HG02938 (cell line): ENCODE data around the gene ACTRT3.
"Not testable (repeated sequence)": the region's sequence is repeated elsewhere in the genome, so short reads cannot be mapped to it uniquely, and the experiment has no call there.

Experiments used
- ATAC-seq: cut with Tn5 transposase; IDR thresholded peaks from one replicate; pipeline ENCODE4 v1.9.1; 2021; ENCODE audit warnings: mild to moderate bottlenecking, moderate library complexity; ENCODE audit not compliant: unreplicated experiment

ACTRT3 gene

DNA sequence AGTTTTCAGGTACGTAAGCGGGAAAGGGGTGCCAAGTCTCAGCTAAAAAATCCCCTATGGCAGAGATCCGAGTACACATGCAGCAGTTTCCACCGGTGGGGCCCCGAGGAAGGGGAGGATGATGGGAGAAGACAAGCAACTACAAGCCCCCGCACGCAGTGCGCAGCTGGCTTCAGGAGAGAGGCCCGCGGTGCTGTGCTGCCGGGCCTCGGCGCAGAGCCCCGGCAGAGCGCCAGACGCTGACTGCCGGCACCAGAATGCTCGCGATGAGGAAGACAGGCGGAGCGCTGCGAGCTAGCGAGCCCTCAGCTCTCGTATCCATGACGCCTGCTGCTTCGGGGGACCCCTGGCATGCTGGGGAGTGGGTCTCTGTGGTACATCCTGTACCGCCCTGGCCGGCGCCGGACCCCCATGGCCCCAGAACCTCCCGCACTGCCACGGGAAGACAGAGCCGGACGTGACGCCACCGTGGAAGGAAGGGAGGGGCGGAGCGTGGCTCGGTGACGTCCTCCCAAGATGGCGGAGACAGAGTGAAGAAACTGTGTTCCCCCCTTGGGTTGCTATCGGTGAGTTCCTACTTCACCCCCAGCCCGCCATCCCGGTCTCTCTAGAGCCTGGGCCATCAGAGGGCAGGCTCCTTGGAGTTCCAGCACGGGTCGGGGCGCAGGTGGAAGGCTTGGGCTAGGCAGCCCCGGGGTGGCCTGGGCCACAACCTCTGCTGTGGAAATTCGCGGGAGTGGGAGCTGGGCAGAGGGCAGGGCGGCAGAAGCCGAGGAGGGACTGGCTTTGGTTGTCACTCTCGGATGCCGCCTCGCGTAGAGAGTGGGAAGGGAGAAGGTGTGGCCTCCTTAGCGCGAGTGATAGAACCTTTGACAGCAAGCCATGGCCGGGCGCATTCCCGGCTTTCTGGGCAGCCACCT, 3.8 kb upstream of the ACTRT3 start, which contains the start of gene MYNN:
MYNN (plus strand) TSS at position 500 of the 920 bp plus-strand sequence. CDS start 900 bp downstream, outside the sequence.
- peak; percentile 82 for ATAC-seq

DNA sequence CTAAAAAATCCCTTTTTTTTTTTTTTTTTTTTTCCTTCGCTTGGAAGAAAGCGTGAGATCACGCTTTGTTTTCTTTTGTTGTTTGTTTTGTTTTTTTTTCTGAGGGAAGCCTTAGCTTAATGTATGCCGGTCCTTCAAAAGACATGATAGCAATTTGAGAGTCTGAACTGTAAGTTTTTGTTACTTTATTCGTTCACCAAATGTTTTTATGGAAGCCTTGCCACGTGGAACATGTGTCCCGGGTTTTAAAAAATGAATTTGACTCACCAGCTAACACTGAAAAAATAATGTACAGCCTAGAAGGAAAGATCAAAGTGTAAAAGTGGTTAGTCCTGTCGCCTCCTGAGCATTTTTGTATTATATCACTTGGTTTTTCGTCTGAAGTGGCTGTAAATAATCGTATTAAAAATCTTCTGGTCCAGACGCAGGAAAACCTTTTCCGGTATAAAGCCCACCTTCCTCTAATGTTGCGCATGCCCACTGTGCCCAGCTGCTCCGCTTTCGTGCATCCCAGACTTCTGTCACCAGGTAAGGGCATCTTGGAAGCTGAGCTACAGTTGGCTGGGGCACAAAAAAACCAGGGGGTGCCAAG, 3.0 kb upstream of the ACTRT3 start:
- ATAC-seq: peak; percentile 2

DNA sequence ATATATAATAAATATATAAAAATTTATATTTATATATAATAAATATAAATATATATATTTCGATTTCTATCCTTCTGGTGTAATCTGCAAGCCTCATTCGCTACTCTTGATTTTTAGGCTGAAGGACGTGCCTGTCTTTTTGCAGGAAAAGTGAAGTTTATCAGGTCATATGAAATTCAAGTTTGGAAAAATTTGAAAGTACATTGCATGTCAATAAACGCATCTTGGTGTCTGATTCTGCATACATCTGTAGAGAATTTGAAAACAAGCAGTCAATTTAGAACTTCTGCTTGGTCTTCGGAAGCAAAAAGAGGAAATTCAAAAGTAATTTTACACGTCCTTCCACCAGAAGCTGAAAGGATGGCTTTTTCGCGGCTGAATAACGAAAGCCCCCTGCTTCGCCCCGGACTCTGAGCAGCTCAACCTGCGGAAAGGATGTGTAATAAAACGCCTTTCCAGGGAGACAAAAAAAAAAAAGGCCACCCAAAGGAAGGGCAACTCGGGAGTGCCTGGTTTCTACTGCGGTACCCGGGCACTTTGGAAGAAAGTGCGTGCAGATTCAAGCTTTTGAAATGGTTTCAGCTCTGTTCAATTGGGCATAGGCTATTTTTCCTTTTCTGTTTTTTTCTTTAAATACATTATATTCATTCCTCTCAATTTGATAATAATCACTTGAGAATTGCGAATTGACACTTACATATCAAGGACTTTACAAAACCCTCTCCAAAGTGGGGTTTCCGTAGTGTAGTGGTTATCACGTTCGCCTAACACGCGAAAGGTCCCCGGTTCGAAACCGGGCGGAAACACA, 2.3 kb upstream of the ACTRT3 start:
- no peak for ATAC-seq

DNA sequence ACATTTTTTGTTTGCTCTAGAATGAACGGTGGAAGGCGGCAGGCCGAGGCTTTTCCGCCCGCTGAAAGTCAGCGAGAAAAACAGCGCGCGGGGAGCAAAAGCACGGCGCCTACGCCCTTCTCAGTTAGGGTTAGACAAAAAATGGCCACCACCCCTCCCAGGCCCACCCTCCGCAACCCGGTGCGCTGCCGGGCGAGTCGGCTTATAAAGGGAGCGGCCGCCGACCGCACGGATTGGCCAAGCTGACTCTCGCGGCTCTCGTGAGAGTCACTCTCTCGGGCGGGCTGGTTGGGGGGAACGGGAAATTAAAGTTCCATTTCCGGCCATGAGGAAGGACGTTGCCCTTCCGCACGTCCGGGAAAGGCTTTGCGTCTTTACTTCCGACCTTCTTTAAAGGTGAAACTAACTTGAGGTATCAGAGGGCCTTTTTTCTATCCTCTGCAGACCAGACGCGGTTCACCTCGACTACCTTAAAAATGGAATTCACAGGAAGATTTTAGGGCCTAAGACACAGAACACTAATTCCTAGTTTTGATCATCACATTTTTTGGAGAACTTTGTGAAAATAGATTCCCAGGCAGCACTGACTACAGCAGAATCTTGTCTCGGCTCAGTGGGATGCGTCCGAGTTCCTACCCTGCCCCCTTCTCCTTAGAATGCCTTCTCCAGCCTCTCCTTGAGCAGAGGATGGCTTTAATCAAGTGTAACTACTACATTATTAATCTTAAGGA, 4.3 kb downstream of the ACTRT3 start, which contains the start of gene TERC:
TERC (minus strand) TSS at position 179 of the 731 bp plus-strand sequence.
- ATAC-seq: peak; percentile 78

DNA sequence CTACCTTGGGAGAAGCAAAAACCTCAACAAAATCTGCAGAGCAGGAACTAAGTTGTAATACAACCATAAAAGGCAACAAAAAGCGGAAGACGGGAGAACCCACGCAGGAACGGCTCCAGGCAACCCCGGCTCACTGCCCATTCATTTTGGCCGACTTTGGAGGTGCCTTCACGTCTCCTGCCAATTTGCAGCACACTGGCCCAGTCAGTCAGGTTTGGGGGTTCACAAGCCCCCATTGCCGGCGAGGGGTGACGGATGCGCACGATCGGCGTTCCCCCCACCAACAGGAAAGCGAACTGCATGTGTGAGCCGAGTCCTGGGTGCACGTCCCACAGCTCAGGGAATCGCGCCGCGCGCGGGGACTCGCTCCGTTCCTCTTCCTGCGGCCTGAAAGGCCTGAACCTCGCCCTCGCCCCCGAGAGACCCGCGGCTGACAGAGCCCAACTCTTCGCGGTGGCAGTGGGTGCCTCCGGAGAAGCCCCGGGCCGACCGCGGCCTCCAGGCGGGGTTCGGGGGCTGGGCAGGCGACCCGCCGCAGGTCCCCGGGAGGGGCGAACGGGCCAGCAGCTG, 5.0 kb downstream of the ACTRT3 start:
- ATAC-seq: peak; percentile 34

DNA sequence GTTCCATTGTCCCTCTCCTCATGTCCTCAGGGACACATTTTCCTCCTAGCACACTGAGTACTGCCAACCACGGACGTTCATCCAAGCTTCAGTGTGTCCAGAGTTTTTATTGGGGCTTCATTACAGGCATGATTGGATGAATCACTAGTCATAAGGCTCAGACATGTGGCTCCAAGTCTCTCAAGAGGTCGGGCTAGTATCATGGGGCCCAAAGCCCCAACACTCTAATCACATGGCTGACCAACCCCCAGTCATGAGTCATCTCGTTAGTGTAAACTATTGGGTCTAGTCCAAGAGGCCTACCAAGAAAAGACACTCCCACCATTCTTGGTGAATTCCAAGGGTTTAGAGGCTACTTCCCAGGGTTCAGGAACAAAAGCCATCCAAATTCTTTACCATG, 8.9 kb downstream of the ACTRT3 start:
- no peak for ATAC-seq

DNA sequence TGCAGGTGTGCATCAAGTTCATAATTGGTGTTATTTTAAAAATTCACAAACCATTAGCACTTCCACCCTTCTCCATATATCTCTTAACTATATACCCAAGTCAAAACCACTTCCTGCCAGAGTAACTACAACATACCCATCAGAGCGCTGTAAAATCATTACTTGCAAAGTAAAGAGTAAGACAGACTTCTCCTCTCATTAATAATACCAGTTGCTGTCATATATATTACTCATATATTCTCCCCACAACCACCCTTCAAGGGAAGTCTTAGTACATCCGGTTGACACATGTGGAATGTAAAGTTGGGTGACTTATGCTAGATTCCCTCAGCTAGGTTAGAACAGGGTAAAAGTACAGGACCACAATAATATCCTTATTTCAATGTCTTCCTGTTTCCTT, 10.1 kb downstream of the ACTRT3 start:
- peak; percentile 80 for ATAC-seq

DNA sequence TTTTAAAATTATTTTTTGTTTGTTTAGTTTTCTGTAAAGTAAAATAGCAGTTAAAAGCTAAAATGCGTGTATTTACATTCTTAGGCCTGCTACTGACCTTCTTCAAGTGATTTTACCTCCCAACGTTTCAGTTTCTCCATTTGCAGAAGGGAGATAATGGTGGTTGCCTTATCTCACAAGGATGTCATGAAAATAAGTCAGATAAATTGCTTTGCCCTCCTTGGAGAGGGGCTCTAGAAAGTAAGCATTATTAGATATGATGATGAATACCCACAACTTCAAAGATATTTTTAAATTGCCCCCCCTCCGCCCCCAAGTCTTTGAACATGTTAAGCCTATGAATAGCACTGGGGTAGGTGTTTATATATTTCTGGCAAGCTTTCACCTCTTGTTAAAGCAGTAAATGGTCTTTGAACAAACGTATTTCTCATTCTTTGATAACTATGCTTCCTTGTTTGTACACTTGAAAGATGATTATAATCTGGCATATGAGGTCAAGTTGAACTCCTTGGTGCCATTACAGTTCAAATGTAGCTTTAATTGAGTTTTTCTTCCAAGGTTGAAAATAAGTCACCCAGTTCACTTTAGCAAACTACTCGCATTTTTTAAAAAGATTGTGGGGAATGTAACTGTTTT, 10.9 kb downstream of the ACTRT3 start:
- no peak for ATAC-seq

DNA sequence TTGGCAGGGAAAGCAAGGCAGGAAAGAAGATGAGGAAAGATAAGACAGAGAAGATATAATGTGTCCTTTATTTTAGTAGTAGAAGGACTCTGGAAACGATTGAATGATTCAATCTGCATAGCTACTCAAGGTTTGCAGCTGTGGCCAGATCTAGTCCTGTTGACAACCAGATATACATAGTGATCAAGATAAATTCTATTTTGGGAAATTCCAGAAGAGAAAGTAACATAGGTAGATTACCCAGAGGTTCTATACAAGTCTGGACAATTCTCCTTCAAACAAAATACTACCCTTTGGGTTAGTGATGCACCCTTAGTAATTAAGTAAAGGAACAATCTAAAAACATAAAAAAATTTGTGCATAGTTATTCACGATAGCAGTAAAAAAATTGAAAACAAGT, 13.9 kb downstream of the ACTRT3 start:
- no peak for ATAC-seq

DNA sequence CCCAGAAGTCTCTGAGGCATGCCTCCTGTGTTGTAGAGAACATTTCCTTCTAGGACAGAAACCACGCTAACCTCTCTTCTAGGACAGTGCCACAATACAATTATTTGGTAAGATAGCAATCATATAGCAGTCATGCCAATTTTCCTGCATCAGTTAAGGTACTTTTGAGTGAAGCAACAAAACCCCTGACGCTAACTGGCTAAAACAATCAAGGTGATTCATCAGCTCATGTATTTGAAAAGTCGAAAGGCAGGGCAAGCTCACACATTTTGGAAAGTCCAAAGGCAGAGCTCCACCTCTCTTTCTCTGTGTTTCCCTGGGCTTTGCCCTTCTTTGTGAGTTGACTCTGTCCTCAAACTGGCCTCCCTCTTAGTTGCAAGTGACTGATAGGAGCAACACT, 14.7 kb downstream of the ACTRT3 start:
- no peak for ATAC-seq

DNA sequence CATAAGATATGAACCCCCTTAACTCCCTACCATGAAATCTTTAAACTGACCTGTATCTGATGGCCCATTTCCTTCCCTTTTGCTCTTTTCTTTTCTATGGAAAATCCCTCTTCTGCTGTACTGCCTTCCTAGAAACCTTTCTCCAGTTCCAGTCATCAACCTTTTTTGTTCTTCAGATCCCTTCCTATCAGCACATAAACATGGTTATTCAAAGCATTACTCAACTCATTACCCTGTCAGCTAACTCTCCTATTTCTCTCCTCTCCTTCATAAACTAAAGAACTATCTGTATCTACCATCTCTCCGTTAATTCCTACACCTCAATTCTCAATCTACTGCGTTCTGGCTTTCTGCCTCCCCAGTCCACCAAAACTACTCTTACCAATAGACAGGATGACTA, 17.5 kb downstream of the ACTRT3 start:
- ATAC-seq: no peak

DNA sequence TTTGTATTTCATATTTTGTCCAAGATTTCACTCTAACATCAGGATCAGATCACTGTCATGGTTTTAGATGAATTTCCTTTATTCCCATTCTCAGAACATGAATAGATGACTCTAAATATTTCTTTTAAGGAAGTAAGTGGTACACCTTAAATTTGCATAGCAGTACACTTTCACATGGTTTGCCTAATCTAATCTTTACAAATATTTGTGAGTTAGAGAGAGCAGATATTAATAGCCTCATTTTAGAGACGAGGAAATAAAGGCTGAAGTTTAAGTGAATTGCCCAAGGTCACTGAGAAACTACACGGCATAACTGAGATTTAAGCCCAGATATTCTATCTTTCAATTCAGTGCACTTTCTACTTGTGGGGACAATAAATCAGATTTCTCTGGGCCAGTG, 18.7 kb downstream of the ACTRT3 start:
- ATAC-seq: no peak

DNA sequence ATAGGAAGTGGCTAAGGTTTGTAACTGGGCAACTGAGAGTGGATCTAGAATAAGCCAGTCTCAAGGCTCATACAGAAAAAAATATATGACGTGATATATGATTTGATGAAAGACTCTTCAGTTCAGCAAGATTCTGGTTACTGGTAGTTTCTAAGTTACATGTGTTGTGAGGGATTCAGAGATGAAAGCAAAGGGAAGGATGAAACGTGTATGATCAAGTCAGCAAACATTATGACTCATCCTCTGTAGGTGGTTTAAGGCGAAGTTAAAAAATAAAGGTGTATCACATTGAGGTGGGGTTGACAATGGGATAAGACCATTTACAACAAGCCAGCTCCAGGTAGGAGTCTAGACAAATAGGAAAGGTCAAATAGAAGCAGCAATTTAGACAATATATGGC, 20.7 kb downstream of the ACTRT3 start:
- no peak for ATAC-seq

DNA sequence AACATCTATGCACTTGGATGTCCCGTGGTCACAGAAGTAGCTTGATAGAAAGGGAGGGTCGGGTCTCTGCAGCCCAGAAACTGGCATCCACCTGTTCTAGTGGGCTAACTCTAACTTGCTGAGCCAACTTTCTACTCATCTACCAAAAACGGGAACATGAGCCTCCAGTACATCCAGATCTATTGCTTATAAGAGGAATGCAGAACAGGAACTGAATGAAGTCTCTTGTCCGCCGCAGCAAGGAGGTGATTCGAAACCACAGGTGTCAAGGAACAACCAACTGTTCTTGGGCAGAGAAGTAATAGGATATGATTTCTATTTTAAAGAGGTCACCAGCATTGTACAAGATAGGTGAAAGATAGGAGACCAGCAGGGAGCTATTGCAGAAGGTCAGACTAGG, 22.4 kb downstream of the ACTRT3 start:
- no peak for ATAC-seq

DNA sequence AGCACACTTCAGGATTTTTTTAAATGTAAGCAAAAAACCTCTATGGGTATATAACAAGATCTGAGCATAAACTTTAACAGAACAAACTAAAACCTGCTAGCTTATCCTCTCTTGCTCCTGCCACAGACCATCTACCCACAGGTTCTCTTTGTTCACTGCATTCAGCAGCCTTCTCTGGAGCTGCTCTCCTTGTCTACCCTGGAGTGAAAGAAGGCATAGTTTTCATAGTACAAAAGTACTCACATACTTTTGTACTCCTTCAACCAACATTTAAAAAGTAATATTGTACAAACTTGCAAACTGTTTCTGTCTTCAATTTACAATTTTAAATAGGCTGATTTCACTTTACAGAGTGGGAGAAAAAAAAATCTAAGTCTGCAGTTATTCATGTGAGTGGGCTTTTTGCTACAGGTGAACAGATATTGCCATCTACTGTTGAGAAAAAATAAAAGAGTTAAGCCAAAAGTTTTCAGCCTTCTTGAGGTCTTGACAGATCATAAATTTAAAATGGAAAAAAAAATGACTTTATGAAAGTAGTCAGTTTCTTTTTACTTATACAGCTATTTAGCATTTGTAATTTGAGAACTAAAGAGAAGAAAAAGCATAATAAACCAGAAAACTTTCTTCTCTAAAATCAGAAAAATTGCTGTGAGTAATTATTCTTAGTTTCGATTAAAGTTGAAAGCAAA, 24.9 kb downstream of the ACTRT3 start:
- ATAC-seq: no peak

DNA sequence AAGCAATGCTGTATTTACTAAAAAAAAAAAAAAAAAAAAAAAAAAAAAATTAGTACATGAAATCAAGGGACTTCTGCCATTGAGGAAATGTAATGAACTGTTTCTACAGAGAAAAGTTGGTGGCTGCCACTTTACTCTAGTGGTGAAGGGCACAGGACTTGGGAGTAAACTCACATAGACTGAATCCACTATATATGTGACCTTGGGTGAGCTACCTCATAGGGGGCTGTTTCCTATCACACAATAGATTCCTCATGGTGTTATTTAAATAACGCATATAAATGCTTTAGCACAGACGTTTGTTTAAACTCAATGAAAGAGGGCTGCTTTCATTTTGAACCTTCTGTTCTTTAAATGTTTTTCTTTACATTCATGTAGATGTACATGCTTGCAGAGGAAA, 30.3 kb downstream of the ACTRT3 start:
- ATAC-seq: no peak

DNA sequence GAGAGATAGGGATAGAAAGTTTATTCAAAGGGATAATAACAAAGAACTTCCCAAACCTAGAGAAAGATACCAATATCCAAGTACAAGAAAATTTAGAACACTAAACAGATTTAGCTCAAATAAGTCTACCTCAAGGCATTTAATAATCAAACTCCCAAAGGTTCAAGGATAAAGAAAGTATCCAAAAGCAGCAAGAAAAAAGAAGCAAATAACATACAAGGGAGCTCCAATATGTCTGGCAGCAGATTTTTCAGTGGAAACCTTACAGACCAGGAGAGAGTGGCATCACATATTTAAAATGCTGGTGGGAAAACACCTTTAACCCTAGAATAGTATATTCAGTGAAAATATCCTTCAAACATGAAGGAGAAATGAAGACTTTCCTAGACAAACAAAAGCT, 37.5 kb downstream of the ACTRT3 start:
- not testable (repeated sequence) for ATAC-seq

DNA sequence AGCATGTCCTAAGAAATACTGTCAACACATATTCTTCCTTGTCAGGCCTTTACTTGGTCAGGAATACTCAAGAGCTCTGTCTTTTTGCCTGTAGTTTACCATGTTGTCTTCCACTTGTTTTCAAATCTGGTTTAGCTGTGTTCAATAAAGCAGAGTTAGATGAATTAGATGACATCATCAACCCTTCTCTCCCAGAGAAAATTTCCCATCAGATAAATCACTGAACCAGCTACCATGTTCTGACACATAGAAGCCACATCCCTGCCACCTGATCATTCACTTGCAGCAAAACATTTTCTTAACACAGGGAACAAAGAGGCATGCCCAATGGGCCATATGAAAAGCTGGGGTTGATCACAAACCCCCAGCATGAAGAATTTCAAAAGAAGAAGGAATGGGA, 46.6 kb downstream of the ACTRT3 start:
- no peak for ATAC-seq

DNA sequence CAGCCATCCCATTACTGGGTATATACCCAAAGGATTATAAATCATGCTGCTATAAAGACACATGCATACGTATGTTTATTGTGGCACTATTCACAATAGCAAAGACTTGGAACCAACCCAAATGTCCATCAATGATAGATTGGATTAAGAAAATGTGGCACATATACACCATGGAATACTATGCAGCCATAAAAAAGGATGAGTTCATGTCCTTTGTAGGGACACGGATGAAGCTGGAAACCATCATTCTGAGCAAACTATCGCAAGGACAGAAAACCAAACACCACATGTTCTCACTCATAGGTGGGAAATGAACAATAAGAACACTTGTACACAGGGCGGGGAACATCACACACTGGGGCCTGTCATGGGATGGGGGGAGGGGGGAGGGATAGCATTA, 50.9 kb downstream of the ACTRT3 start:
- not testable (repeated sequence) for ATAC-seq
